Adrenal gland (tissue), 5 donors: ENCODE results near the gene SRRM1.

ENCODE experiments used
- CTCF ChIP-seq, 6 experiments: fragments of 450-650 bp in 4 of 6; fragments of 200-600 bp in 2 of 6; sonication (generic) in 1 of 6; IDR thresholded peaks; 1 replicate in 5 of 6; 2 replicates in 1 of 6; pipeline versions ENCODE4 v1.5.1 to v1.8.0; 2016 to 2021; ENCODE audit warnings: antibody characterized with exemption in 6 of 6, mild to moderate bottlenecking in 2 of 6, moderate library complexity in 1 of 6
- POLR2A ChIP-seq, 2 donors: fragments of 450-650 bp; IDR thresholded peaks; one replicate each; pipeline ENCODE4 v1.6.1; 2017; ENCODE audit warnings: antibody characterized with exemption in 2 of 2, mild to moderate bottlenecking in 2 of 2, moderate library complexity in 1 of 2
- donor health status: DM: no; HTN: no; CAD: no.

GRCh38 chr1:24714859-24715520 lies 71.9 kb downstream of the SRRM1 start:
- TF ChIP-seq CTCF (IDR thresholded peaks at IDR 0.05) (no peak), POLR2A (IDR thresholded peaks at IDR 0.05) (no peak)
